GM19043 (cell line): ENCODE results near the gene MN1.

ENCODE experiments used
- ATAC-seq: cut with Tn5 transposase; IDR thresholded peaks from one replicate; pipeline ENCODE4 v1.9.1; 2021; ENCODE audit warnings: low read depth; ENCODE audit not compliant: unreplicated experiment

MN1 gene

GRCh38 chr22:27719535-27720227 lies 81.9 kb downstream of the MN1 start:
- no peak for ATAC-seq

- ATAC-seq = no peak
Observed at GRCh38 chr22:27719036-27719347, 82.6 kb downstream of the MN1 start.

- ATAC-seq = no peak
Observed at GRCh38 chr22:27718186-27719035, 83.1 kb downstream of the MN1 start.

GRCh38 chr22:27717094-27717493 lies 84.5 kb downstream of the MN1 start:
- ATAC-seq = no peak

- ATAC-seq = no peak
Observed at GRCh38 chr22:27716074-27716473, 85.5 kb downstream of the MN1 start.

- ATAC-seq = no peak
Observed at GRCh38 chr22:27715106-27715505, 86.5 kb downstream of the MN1 start.

GRCh38 chr22:27714068-27714467 lies 87.5 kb downstream of the MN1 start:
- no peak for ATAC-seq

GRCh38 chr22:27713461-27713860 lies 88.1 kb downstream of the MN1 start:
- no peak for ATAC-seq

GRCh38 chr22:27711756-27712155 lies 89.8 kb downstream of the MN1 start:
- no peak for ATAC-seq

GRCh38 chr22:27711012-27711411 lies 90.5 kb downstream of the MN1 start:
- no peak for ATAC-seq

GRCh38 chr22:27709919-27710675 lies 91.5 kb downstream of the MN1 start:
- ATAC-seq = no peak

- ATAC-seq = no peak
Observed at GRCh38 chr22:27706489-27706888, 95.1 kb downstream of the MN1 start.

- ATAC-seq = no peak
Observed at GRCh38 chr22:27705408-27706080, 96.0 kb downstream of the MN1 start.

GRCh38 chr22:27704581-27704980 lies 97.0 kb downstream of the MN1 start:
- ATAC-seq = no peak

GRCh38 chr22:27699383-27700019 lies 102.1 kb downstream of the MN1 start:
- ATAC-seq = no peak

GRCh38 chr22:27698813-27699212 lies 102.7 kb downstream of the MN1 start:
- no peak for ATAC-seq
